Lung microvascular endothelial cell (primary cell): Measurements from ENCODE around the gene PIEZO1. TPM values are rescaled to one million over a fixed set of nuclear protein-coding genes. Genes with fewer than 3 reads are reported as not detected.
A peak's percentile ranks its signal among the peaks of the same experiment; 100 is the strongest.

Experiments used
- DNase-seq, 2 donors: peaks; one replicate each; pipeline versions ENCODE4 v3.0.0 to v3.0.0-alpha.2; 2010; ENCODE audit warnings: low read depth in 2 of 2
- total RNA-seq: library from RNA; depleted of rRNA; stranded (reverse); fragments of >200 nt; gene quantifications from 2 replicates; pipeline ENCODE4 v1.2.1, GENCODE V29; 2014

PIEZO1 gene
- total RNA-seq, 1 donor from 2014 or later: 460 TPM

GRCh38 chr16:88769617-88770460 lies 15.2 kb downstream of the PIEZO1 start:
- DNase-seq: peak in 1 of 2 donors; percentile 87

- DNase-seq: peak; percentile 63 to 96
Observed at GRCh38 chr16:88768071-88768783, 16.8 kb downstream of the PIEZO1 start.

- no peak for DNase-seq
Observed at GRCh38 chr16:88767546-88768070, 17.4 kb downstream of the PIEZO1 start.

GRCh38 chr16:88766975-88767374 lies 18.0 kb downstream of the PIEZO1 start:
- no peak for DNase-seq

GRCh38 chr16:88764913-88765349 lies 20.1 kb downstream of the PIEZO1 start:
- peak in 1 of 2 donors; percentile 60 for DNase-seq

- DNase-seq: no peak
Observed at GRCh38 chr16:88764080-88764479, 20.9 kb downstream of the PIEZO1 start.

- DNase-seq: peak in 1 of 2 donors; percentile 93
Observed at GRCh38 chr16:88763502-88764053, 21.4 kb downstream of the PIEZO1 start.

- no peak for DNase-seq
Observed at GRCh38 chr16:88762941-88763340, 22.1 kb downstream of the PIEZO1 start.

- DNase-seq: no peak
Observed at GRCh38 chr16:88762258-88762870, 22.7 kb downstream of the PIEZO1 start.

- DNase-seq: no peak
Observed at GRCh38 chr16:88761830-88762229, 23.2 kb downstream of the PIEZO1 start.

GRCh38 chr16:88761143-88761534 lies 23.9 kb downstream of the PIEZO1 start:
- no peak for DNase-seq

GRCh38 chr16:88760424-88761142 lies 24.4 kb downstream of the PIEZO1 start:
- no peak for DNase-seq

GRCh38 chr16:88759976-88760350 lies 25.1 kb downstream of the PIEZO1 start:
- DNase-seq: no peak

- peak; percentile 65 to 88 for DNase-seq
Observed at GRCh38 chr16:88759245-88759975, 25.6 kb downstream of the PIEZO1 start.

- DNase-seq: no peak
Observed at GRCh38 chr16:88758944-88759244, 26.1 kb downstream of the PIEZO1 start.

- DNase-seq: no peak
Observed at GRCh38 chr16:88758227-88758943, 26.6 kb downstream of the PIEZO1 start.

GRCh38 chr16:88755745-88756443 lies 29.1 kb downstream of the PIEZO1 start:
- DNase-seq: no peak

GRCh38 chr16:88754912-88755744 lies 29.9 kb downstream of the PIEZO1 start:
- DNase-seq: peak; percentile 49 to 60
